ENCODE data around the gene KIAA1755.

GRCh38 chr20:38216746-38217595, 43.6 kb downstream of the KIAA1755 start:
- TF ChIP-seq EZH2phosphoT487 (IDR thresholded peaks at IDR 0.05; ENCODE audit: insufficient read depth, low read depth) (no peak), EZH2 (IDR thresholded peaks at IDR 0.05; ENCODE audit: insufficient read depth, poor library complexity, severe bottlenecking) (no peak)
